Hematopoietic multipotent progenitor cell treated with erythropoietin and hydrocortisone succinate and interleukin-3 and kit ligand, for 15 days (in vitro differentiated cells): ENCODE measurements around the gene ATOH7.
"Not testable (repeated sequence)": the region's sequence is repeated elsewhere in the genome, so short reads cannot be mapped to it uniquely, and the experiment has no call there.

ENCODE experiments used
- DNase-seq: peaks from one replicate; pipeline ENCODE4 v3.0.0-alpha.2; 2015; ENCODE audit warnings: low spot score

Gene ATOH7

DNA sequence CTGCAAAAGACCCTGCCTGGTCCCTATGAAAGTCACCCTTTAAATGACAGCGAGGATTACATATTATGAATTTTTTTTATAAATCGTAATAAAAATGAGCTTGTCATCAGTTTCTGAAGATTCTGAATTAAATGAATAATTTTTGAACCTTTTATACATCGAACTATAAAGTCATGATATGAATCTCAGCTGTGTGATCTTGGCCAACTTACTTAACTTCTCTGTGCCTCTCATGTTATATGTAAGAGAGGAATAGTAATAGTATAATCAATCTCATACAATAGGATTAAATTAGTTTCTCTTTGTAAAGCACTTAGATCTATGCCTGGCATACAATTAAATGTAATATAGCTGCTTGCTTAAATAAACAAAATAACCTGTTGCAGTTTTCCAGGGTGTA is 5.3 kb upstream of the ATOH7 start:
- no peak for DNase-seq

DNA sequence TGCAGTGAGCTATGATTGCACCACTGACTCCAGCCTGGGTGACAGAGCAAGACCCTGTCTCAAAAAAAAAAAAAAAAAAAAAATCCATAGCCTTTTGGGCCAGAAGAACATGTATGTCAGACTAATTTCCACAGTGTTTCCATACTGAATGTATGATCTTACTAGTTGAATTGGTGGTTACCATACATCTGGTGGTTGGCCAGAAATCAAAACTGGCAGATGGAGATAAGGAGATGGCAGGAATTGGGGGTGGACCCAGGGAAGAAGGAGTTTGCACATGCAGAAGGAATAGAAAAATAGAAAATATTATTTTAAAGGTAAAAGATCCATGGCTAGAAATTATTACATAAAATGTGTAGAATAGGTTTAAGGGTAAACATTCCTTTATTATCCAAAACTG is 3.7 kb upstream of the ATOH7 start:
- DNase-seq: no peak

DNA sequence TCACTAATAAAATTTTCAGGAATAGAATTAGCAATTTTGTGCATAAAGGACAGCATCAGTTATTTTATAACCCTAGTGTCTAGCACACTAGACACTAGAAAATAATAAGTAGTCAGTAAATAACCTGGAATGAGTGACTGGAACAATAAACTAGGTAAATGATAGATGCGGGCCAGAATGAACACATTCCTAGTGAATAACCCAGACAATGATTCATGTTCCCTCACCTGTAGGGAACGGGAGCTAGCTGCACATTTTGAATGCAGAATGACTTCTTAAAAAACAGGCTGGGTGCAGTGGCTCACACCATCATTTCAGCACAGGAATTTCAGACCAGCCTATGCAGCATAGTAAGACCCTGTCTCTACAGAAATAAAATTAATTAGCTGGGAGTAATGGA is 3.2 kb upstream of the ATOH7 start:
- DNase-seq: no peak

DNA sequence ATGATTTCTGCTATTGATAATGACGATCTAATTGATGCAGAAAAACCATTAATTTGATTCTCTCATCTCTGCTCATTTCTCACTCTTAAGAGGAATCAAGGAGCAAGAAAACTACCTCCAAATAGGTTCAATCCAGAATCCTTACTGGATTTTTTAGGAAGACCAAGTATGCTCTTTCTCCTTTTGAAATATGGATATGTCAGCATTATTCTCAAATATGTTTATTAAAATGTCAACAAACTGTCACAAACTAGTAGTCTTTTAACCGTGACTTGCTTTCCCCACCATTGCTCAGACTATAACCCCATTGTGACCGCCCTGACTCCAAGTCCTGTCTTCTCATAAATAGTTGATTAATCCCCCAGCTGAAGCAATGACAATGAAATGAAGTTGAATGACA is 1.1 kb upstream of the ATOH7 start:
- no peak for DNase-seq

DNA sequence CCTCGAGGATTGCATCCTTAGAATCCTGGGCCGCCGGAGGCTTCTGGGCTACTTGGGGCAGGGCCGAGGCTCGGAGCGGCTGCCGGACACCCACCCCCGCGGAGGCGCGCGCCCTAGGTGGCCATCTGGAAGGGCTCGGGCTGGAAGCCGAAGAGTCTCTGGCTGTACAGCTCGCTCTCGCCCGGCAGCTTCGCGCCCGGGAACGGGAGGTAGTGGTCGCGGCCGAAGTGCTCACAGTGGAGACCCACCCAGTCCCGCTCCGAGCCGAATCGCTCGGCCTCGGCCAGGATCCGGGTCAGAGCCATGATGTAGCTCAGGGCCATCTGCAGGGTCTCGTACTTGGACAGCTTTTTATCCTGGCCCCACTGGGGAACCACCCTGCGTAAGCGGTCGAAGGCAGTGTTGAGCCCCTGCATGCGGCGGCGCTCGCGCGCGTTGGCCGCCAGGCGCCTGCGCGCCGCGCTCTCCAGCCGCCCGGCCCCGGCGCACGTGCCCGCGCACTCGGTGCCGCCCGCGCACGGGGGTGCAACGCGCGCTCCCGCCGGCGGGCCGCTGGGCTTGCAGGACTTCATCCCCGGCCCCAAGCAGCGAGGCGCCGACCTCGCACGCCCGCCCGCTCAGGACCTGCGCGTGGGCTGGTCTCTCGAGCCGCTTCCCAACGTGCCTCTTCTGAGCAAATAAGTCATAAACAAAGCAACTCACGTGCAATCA is 652 bp downstream of the ATOH7 start:
- no peak for DNase-seq

DNA sequence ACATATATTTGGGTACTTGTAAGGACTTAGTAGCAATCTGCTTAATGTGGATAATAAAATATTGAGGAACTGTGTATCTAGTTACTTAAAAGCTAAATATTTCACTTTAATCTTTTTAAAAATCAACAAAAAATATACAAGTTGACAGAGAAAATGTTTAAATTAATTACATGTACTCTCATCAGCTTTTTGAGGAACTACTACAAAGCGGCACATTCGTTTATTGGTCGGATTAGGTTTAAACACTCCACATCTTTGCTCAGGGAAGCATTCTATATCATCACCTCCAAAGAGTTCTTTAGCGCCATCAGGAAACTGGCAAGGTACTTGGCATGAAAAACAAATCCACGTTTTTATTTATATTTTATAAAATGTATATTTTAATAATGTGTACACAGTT is 1.6 kb downstream of the ATOH7 start:
- no peak for DNase-seq

DNA sequence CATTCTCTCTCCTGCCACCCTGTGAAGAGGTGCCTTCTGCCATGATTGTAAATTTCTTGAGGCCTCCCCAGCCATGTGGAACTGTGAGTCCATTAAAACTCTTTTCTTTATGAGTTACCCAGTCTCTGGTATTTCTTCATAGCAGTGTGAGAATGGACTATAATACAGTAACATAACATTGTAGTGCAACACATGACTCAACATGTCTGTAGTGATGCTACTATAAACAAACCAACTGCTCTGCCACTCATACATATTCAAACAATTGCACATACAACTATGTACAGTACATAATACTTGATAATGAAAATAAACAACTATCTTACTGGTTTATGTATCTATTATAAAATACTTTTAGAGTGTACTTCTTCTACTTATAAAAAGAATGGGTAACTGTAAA is 7.1 kb downstream of the ATOH7 start:
- DNase-seq: no peak

DNA sequence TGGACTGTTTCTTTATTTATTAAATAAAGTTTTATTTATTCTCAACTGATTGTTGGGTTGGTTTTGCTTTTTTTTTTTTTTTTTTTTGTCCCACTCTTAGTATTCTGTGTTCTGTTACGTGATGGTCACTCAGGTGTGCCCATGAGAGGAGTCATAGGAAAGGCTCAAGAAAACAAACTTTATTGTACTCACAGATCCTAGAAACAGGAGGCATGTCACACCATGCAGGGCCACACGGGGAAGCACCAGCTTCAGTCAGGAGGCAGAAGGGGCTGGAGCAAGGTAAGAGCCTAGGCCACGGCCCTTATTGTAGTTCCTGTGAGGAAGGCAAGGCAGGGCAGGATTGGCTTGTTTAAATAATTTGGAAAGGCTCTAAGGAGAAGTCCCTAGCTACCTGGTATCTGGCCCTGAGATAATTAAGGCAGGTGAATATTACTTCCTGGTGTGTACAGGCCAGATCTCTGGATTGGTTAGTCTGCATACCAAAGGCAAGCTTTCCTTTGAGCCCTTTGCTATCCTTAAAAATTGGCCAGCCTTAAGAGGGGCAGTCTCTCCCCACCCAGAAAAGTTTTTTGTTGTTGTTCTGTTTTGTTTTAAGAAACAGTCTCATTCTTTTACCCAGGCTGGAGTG is 8.3 kb downstream of the ATOH7 start:
- DNase-seq: no peak

DNA sequence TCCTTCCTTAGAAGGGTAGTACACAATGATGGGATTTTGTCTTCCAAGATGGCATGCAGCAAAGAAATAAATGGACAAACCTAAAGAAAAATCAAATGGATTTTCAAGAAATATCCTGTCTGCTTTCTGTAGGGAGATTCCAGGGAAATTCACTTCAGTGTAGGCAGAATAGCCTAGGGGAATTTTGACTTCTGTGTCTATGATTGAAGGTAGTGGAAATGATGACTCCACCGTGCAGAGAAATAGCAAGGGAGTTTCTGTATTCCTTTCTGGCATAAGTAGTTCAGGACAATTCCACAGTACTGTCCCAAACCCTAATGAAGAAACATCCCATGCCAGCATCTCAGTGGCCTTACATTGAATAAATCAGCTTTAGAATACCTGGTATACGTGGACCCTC is 9.5 kb downstream of the ATOH7 start:
- no peak for DNase-seq

DNA sequence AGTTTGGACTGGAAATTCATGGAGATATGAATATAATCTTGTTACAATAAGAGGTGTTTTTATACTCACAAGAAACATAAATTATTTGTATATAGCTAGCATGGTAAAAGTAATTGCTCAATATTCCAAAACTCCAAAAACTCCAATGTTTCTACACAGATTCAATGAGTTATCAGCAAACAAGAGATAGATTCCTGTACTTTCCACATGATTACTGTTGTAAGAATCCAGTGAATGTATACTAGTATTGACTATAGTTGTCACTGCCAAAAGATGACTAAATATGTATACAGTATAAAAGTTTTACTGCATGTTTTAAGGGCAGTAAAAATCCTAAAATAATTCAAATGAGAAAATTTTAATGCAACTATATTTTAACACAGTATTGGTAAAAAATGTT is 10.7 kb downstream of the ATOH7 start:
- DNase-seq: no peak

DNA sequence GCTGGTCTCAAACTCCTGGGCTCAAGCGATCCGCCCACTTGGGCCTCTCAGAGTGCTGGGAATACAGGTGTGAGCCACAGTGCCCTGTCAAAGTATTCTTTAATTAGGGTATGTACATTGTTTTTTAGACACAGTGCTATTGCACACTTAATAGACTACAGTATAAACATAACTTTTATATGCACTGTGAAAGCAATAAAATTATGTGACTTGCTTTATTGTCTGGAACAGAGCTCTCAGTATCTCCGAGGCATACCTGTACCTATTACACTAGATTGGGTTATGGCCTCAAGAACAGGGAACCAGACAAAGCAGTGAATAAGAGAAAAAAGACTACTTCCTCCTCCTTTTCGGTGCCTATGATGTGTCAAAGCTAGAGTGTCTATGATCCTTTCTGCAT is 13.1 kb downstream of the ATOH7 start:
- DNase-seq: no peak

DNA sequence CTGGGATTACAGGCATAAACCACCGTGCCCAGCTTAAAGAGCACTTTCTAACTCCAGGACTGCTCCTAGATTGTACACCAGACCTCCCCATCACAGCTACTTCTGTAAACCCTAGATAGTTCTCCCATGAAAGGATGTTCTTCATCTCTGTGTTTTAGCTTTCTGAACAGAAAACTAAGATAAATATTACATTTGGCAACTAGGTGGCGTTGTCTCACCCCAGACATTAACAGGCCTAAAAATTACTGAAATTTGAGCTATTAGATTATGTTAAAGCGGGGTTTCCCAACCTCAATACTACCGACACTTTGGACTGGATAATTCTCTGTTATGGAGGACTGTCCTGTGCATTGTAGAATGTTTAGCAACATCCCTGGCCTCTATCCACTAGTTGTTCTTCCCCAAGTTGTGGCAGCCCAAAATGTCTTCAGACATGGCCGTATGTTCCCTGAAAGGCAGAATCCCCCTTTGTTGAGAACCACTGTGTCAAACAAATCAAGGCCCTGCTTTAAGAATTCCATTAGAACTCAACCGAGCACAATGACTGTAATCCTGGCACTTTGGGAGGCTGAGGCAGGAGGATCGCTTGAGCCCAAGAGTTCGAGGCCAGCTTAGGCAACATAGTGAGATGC is 19.1 kb downstream of the ATOH7 start:
- DNase-seq: peak; percentile 37

DNA sequence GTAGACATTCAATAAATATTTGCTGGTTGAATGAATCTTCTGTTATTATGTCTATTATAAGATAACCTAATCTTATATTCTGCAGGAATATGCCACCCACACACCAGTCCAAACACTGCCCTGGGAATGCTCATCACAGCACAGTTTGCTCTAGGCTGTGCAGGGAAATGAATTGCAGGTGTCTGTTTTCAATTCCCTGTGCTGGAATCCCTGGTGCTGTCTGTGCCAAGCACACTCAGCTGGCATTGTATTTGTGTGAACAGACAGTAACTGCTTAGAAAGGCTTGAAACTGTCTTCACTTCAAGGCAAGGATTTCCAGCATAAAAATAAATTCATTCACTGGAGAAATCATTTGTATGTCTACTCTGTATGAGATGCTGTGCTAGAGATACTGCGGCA is 20.2 kb downstream of the ATOH7 start:
- no peak for DNase-seq

DNA sequence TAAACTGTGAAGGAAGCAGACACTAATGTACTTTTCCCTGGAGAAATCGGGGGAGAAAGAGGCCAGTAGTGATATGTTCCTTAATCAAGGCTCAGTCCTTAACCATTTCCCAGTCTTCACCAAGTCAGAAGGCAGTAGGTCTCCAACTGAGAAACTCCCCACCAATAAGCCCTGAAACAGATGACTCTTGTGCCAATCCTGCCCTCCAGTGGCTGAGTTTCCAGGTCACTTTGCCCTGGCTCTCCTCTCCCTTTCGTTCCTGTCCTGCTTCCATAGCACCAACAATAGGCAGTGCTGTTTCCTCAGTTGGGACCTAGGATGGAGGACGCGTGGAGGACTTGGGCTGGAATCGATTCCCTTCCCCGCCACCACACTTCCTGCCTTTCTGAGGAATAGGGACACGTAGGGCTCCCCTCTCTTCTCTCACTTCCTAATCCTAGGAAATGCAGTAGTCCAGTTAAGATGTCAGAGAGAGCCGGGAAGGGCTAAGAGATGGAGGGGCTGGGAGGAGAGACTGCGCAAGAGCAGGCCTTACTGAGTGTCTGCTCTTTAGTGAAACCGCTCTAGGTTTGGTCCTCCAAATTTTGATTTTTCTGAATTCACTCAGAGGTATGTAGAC is 23.4 kb downstream of the ATOH7 start:
- peak; percentile 10 for DNase-seq

DNA sequence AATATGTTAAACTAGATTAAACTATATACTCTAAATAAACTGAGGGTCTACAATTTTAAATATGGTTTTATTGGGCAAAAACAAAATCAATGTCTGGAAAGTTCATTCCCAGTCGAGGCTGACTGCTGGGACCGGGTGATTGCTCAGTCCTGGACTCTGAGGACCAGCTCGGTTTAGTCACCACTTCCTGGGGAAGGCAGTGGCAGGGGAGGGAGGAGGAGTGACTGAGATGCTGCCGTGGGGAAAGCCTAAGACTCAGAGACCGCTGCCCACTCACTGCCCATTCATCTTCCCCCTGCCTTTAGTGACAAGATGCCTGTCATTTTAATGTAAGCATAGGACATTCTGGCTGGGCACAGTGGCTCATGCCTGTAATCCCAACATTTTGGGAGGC is 29.0 kb downstream of the ATOH7 start:
- no peak for DNase-seq

DNA sequence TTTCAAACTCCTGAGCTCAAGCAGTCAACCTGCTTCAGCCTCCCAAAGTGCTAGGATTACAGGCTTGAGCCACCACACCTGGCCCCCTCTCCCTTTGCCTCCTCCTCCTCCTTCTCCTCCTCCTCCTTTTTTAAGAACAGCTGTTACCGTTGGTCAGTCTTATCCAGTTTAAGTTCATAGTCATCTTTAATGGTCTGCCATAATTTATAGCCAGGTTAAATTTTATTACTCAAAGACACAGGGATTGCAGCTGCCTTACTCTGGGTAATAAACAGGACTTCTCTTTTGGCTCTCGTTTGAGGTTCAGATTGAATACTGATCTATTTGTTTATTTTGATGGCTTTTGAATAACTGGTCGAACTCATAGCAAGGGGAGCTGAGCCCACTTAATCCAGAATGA is 35.2 kb downstream of the ATOH7 start:
- no peak for DNase-seq

DNA sequence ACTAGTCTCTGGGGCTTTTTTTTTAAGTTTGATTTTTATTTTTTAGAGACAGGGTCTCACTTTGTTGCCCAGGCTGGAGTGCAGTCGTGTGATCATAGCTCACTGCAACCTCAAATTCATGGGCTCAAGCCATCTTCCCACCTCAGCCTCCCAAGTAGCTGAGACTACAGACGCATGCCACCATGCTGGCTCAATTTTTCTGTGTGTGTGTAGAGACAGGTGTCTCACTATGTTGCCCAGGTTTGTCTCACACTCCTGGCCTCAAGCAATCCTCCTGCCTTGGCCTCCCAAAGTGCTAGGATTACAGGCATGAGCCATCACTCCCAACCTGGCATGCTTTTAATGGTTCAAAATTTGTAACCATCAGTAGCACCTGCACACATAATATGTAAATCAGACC is 36.1 kb downstream of the ATOH7 start:
- not testable (repeated sequence) for DNase-seq

DNA sequence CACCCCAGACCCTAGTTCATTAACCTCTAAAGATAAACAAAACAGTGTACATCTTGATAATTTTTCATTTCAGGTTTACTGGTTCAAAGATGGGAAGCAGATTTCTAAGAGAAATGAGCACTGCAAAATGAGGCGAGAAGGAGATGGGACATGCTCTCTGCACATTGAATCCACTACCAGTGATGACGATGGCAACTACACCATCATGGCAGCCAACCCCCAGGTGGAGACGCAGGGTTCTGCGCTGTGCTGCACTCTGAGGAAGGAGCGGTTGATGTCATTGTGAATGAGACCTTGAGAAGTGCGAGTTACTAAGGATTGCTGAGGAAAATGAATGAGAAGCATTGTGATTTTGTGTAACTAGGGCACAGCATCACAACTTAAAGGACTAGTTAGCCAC is 37.6 kb downstream of the ATOH7 start:
- no peak for DNase-seq

DNA sequence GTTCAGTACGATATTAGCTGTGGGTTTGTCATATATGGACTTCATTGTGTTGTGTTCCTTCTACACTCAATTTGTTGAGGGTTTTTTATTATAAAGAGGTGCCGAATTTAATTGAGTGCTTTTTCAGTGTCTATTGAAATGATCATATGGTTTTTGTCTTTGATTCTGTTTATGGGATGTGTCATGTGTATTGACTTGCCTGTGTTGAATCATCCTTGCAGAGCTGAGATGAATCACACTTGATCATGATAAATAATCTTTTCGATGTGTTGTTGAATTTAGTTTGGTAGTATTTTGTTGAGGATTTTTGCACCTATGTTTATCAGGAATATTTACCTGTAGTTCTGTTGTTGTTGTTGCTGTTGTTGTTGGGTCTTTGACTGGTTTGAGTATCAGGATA is 39.8 kb downstream of the ATOH7 start:
- DNase-seq: no peak

DNA sequence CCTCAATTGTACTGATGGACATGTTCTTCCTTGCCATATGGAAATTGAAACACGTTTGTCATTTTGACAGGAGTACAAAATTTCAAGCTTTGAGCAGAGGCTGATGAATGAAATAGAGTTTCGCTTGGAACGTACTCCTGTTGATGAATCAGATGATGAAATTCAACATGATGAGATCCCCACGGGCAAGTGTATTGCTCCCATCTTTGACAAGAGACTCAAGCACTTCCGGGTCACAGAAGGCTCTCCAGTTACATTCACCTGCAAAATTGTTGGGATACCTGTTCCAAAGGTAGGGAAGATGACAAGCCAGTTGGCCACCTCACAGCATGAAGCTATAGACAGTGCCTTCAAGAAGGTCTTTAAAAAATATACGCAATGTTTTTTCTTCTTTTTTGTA is 43.1 kb downstream of the ATOH7 start:
- DNase-seq: no peak

DNA sequence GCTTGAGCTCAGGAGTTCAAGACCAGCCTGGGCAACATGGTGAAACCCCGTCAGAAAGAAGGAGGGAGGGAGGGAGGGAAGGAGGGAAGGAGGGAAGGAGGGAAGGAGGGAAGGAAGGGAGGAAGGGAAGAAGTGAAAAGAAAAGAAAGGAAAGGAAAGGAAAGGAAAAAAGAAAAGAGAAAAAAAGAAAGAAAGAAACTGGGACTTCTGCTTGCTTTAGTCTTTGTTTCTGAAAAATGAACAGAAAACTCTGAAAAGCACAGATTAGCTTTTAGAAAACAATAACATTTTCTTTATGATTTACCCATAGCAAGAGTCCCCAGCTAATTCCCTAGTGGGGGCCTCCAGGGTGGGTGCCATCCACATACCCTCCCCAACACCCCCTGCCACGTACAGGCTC is 46.8 kb downstream of the ATOH7 start:
- no peak for DNase-seq

DNA sequence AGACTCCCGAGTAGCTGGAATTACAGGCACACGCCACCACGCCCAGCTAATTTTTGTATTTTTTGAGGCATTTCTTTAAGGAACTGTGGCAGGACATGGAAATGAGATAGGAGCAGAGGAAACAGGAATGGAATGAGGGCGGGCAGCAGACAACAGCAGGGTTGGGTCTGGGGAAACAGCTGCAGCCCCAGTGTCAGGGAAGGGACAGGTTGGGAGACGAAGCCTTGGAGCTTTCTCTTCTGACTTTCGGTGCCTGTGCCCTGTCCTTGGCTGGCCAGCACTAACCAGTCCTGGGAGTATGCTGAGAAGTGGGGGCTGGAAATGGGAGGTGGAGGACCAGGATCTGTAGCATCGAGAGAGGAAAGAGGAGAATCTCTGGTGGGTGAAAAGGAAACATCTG is 47.4 kb downstream of the ATOH7 start:
- no peak for DNase-seq
